Smooth muscle cell (in vitro differentiated cells): ENCODE data around the gene FHOD3. TPM values are rescaled to one million over a fixed set of nuclear protein-coding genes. Genes with fewer than 3 reads are reported as not detected.

Experiments used
- DNase-seq: peaks from one replicate; lab custom pipeline; 2025; ENCODE audit not compliant: unreplicated experiment; lab: John Stamatoyannopoulos, UW
- H2AFZ ChIP-seq: fragments of 200-600 bp; sonication (generic); 2 replicates; pipeline ENCODE4 v1.6.0; 2016; ENCODE audit warnings: antibody characterized with exemption, low read depth, mild to moderate bottlenecking
- H3F3A ChIP-seq: fragments of 200-600 bp; sonication (generic); 2 replicates; pipeline ENCODE4 v1.6.0; 2017; ENCODE audit warnings: antibody characterized with exemption, low read depth
- H3K27ac ChIP-seq: fragments of 200-600 bp; sonication (generic); 2 replicates; pipeline ENCODE4 v1.5.1; 2016; ENCODE audit warnings: low read depth, mild to moderate bottlenecking
- H3K27me3 ChIP-seq: fragments of 200-600 bp; sonication (generic); 2 replicates; pipeline ENCODE4 v1.6.1; 2016; ENCODE audit warnings: low read depth, mild to moderate bottlenecking
- H3K36me3 ChIP-seq: fragments of 200-600 bp; sonication (generic); 2 replicates; pipeline ENCODE4 v1.5.1; 2016; ENCODE audit warnings: low read depth
- H3K4me1 ChIP-seq: fragments of 200-600 bp; sonication (generic); 2 replicates; pipeline ENCODE4 v1.5.1; 2016; ENCODE audit warnings: low read depth
- H3K4me2 ChIP-seq: fragments of 200-600 bp; sonication (generic); 2 replicates; pipeline ENCODE4 v1.6.0; 2016; ENCODE audit warnings: mild to moderate bottlenecking
- H3K4me3 ChIP-seq: fragments of 200-600 bp; sonication (generic); 2 replicates; pipeline ENCODE4 v1.5.1; 2016; ENCODE audit warnings: mild to moderate bottlenecking
- H3K79me2 ChIP-seq: fragments of 200-600 bp; sonication (generic); 2 replicates; pipeline ENCODE4 v1.6.0; 2016; ENCODE audit warnings: low read depth, mild to moderate bottlenecking
- H3K9ac ChIP-seq: fragments of 200-600 bp; sonication (generic); 2 replicates; pipeline ENCODE4 v1.6.0; 2016; ENCODE audit warnings: low read depth
- H3K9me3 ChIP-seq: fragments of 200-600 bp; sonication (generic); replicated peaks from 2 replicates; pipeline ENCODE4 v1.5.1; 2016; ENCODE audit warnings: low read depth
- H4K20me1 ChIP-seq: fragments of 200-600 bp; sonication (generic); 2 replicates; pipeline ENCODE4 v1.6.0; 2016; ENCODE audit warnings: low read depth
- WGBS: methylation state at CpG from one replicate; pipeline ENCODE4 v1.1.7; 2016; ENCODE audit warnings: low lambda C conversion rate; 5-methylcytosine and 5-hydroxymethylcytosine counted together
- polyA plus RNA-seq: library from polyadenylated mRNA; unstranded; fragments of >200 nt; fragmentation: Nextera tagmentation; extraction: Ambion mirVana; gene quantifications from 2 replicates; pipeline ENCODE4 v1.2.1, GENCODE V29; 2016
- total RNA-seq: library from RNA; depleted of rRNA; stranded (reverse); fragments of >200 nt; gene quantifications from 2 replicates; pipeline ENCODE4 v1.2.3, GENCODE V29; 2014
- TF ChIP-seq, protein P1 (sequence below): fragments of 200-600 bp; sonication (generic); IDR thresholded peaks from 2 replicates; pipeline ENCODE4 v1.5.1; 2017; ENCODE audit warnings: borderline replicate concordance, mild to moderate bottlenecking, antibody characterized with exemption; ENCODE audit not compliant: insufficient read depth, poor library complexity, severe bottlenecking

FHOD3 gene
- total and polyA plus RNA-seq, 2 experiments from 2014 or later, result 6.3 to 19.4 TPM

DNA sequence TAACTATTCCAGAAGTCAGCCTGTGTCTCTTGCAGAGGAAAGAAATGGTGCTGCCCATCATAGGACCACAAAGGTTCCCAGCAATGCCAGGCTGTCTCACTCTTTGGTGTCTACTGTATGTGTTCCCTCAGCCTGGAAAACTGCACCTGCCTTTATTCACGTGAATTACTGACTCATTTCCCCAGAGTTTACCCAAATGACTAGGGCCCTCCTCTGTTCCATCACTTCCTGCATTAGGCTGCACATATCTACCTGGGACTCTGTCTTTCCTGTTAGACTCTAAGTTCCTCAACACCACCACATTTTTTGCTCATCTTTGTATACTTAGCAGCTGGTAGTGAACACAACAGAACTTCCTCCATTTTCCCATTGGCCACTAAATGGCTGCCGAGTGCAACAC lies 188.3 kb downstream of the FHOD3 start:
- 89% methylated on average over 2 of the region's 2 CpGs for WGBS
- H2AFZ ChIP-seq, result no peak overlapping the region
- DNase-seq, result no peak

DNA sequence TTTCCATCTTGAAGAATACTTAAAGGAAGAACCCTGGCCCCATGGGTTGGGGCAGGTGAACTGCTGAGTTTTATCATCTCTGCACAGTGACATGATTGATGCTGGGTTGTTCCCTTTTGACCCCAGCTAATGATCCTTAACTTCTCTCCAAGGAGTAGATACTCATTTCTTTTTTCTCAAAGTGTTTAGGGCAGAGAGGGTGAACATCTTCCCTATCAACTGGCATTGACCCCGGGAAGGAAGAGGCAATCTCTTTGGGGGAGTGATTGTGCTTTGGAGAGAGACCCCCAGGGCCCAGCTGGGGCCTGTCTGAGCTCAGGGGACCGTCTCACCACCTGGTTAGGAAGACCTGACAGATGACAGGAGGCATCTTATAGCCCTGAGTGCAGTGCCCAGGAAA lies 190.6 kb downstream of the FHOD3 start:
- 85% methylated on average over 2 of the region's 2 CpGs for WGBS
- TF ChIP-seq, protein P1, sequence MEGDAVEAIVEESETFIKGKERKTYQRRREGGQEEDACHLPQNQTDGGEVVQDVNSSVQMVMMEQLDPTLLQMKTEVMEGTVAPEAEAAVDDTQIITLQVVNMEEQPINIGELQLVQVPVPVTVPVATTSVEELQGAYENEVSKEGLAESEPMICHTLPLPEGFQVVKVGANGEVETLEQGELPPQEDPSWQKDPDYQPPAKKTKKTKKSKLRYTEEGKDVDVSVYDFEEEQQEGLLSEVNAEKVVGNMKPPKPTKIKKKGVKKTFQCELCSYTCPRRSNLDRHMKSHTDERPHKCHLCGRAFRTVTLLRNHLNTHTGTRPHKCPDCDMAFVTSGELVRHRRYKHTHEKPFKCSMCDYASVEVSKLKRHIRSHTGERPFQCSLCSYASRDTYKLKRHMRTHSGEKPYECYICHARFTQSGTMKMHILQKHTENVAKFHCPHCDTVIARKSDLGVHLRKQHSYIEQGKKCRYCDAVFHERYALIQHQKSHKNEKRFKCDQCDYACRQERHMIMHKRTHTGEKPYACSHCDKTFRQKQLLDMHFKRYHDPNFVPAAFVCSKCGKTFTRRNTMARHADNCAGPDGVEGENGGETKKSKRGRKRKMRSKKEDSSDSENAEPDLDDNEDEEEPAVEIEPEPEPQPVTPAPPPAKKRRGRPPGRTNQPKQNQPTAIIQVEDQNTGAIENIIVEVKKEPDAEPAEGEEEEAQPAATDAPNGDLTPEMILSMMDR, result no peak
- DNase-seq, result no peak

More for the DNA sequence above, 188.3 kb downstream of the FHOD3 start:
- no peaks in the 10 kb centered on the region for H3K36me3 ChIP-seq
- no peaks in the 10 kb centered on the region for H3K9me3 ChIP-seq
- H3F3A ChIP-seq, result no peaks in the 10 kb centered on the region
- peaks cover 3% of the 10 kb centered on the region for H4K20me1 ChIP-seq
- H3K4me1 ChIP-seq, result peaks cover 27% of the 10 kb centered on the region
- H3K9ac ChIP-seq, result no peak overlapping the region
- H3K4me3 ChIP-seq, result no peak overlapping the region
- H3K27ac ChIP-seq, result no peak overlapping the region
- H3K27me3 ChIP-seq, result no peaks in the 10 kb centered on the region
- TF ChIP-seq, protein P1, result no peak
- no peaks in the 10 kb centered on the region for H3K79me2 ChIP-seq
- H3K4me2 ChIP-seq, result no peak overlapping the region

DNA sequence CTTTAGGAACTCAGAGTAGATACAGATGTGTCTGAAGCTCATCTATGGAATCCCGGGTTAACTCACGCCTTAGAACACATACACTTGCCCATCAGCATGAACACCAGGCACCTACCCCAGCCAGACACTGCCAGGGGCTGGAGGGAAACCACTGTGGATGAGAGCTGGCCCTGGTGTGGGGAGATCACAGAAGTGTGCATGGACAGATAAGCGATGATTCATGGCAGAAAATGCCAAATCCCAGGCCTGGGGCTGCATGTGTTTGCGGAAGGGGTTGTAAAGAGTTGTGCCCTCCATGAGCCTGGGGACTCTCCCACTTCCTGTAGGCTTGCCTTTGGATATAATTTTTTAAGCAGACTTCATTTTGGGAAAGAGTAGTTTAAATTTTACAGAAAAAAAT lies 193.4 kb downstream of the FHOD3 start:
- no peak overlapping the region for H3K9ac ChIP-seq
- no peaks in the 10 kb centered on the region for H3F3A ChIP-seq
- H3K9me3 ChIP-seq, result no peaks in the 10 kb centered on the region
- no peak overlapping the region for H3K4me2 ChIP-seq
- no peak for DNase-seq
- TF ChIP-seq, protein P1, result no peak
- no peak overlapping the region for H3K27ac ChIP-seq
- H3K79me2 ChIP-seq, result peaks cover 6% of the 10 kb centered on the region
- H3K36me3 ChIP-seq, result no peaks in the 10 kb centered on the region
- peaks cover 18% of the 10 kb centered on the region for H3K4me1 ChIP-seq
- H3K4me3 ChIP-seq, result no peak overlapping the region
- H4K20me1 ChIP-seq, result no peaks in the 10 kb centered on the region
- 82% methylated on average over 4 of the region's 4 CpGs for WGBS
- H3K27me3 ChIP-seq, result no peaks in the 10 kb centered on the region
- no peak overlapping the region for H2AFZ ChIP-seq

More for the DNA sequence above, 190.6 kb downstream of the FHOD3 start:
- no peaks in the 10 kb centered on the region for H3K36me3 ChIP-seq
- H3K4me2 ChIP-seq, result no peak overlapping the region
- no peaks in the 10 kb centered on the region for H3K9me3 ChIP-seq
- H2AFZ ChIP-seq, result no peak overlapping the region
- no peak overlapping the region for H3K9ac ChIP-seq
- H3K4me3 ChIP-seq, result no peak overlapping the region
- peaks cover 6% of the 10 kb centered on the region for H3K79me2 ChIP-seq
- peaks cover 9% of the 10 kb centered on the region for H3K4me1 ChIP-seq
- H4K20me1 ChIP-seq, result no peaks in the 10 kb centered on the region
- no peaks in the 10 kb centered on the region for H3F3A ChIP-seq
- H3K27ac ChIP-seq, result no peak overlapping the region
- no peaks in the 10 kb centered on the region for H3K27me3 ChIP-seq

DNA sequence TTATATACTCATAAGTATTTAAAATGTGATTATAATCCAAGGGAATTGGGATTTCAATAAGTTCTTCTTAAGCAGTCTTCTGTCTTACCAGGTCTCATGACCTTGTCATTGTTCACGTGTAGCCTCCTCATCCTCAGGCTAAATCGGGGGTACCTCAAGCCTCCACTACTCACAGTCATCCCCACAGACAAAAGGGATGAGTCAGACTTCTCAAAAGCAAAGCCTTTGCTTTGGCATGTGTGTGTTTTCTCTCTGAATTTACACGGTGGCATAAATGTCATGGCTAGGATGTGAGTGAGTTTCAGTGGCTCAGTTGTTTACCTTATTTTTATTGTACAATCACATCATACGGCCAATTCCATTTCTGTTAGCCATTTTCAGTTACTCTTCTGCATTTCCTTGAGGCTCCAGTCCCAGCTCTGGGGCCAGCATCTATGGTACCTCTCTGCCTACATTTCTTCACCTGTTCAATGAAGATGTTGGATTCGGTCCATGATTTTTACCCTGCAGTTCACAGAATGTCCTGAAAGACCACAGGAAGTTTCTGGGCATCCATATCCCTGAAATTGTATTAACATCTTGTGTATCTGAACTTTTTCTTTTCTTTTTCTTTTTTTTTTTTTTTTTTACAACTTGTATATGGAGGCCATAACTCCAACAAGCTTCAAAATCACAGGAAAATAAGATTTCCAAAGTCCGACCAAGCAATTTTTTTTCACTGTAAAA lies 195.3 kb downstream of the FHOD3 start:
- Histone ChIP-seq H3K4me1 (peaks cover 18% of the 10 kb centered on the region), H3K79me2 (peaks cover 6% of the 10 kb centered on the region), H4K20me1 (no peaks in the 10 kb centered on the region), H3K36me3 (no peaks in the 10 kb centered on the region), H3K4me3 (no peak overlapping the region), H2AFZ (no peak overlapping the region), H3K27me3 (no peaks in the 10 kb centered on the region), H3K9ac (no peak overlapping the region), H3K27ac (no peak overlapping the region), H3F3A (no peaks in the 10 kb centered on the region), H3K4me2 (no peak overlapping the region), H3K9me3 (no peaks in the 10 kb centered on the region)
- TF ChIP-seq, protein P1, result no peak
- WGBS, result 83% methylated on average over 6 of the region's 6 CpGs
- no peak for DNase-seq
